ENCODE data around the gene CAVIN4. TPM values are rescaled to one million over a fixed set of nuclear protein-coding genes. Genes with fewer than 3 reads are reported as not detected.

The CAVIN4 gene
- total RNA-seq, 1 experiment from 2014 or later = 0.95 TPM

DNA sequence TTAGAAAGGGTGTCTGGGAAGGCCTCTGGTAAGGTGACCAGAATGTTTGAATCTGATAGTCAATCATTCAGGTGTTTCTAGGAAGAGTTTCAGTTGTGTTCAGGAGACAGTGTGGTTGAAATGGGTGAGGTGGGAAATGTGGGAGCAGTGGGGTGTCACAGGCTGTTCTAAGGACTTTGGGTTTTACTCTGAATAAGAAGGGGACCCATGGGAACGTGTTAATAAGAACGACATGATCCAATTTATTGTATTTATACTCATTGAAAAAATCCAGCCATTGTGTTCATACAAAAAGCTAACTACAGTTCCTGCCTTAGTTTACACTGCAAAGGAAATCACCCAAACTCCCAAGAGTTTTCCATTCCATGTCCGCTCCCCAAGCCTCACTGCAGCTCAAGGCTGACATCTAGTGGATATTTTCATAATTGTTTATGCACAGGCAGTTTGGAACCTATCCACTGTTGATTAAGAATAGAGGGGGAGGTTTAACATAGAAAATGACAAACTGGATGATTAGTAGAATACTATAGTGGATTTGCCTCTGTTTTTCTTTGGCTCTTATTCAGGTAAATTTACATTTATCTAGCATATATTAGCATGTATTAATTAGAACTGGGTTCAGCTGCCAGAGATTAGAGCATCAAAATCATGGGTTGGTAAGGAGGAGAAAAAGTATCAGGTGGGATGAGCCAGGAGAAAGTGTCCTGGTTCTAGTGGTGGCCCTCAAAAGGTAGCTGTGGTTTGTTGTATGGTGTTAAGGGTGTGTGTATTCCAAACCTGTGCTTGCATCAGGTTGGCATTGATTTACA, 17.7 kb downstream of the CAVIN4 start:
- no peaks in the 10 kb centered on the region for H3K4me1 ChIP-seq (ENCODE audit: insufficient read depth, low read length)

DNA sequence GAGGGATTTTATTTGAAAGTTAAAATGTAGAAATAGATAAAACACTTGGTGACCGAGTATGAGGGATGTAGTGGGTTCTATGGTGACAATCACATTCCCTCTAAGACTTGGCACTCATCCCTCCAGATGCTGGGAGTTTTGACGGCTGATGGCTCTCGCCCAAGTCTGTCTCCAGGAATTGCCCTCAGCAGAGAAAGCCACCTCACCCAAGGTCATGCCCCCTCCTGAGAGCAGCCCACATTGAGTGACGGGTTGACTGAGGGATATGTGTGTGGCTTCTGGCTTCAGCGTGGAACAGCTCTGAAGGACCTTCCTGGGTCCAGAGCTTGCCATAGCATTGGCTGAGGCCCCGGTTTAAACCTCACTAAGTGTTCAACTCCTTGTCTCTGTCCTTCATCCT, 19.4 kb downstream of the CAVIN4 start:
- Histone ChIP-seq H4K20me1 (ENCODE audit: low read length) (no peaks in the 10 kb centered on the region), H3K9me2 (replicated peaks; ENCODE audit: low read length) (no peaks in the 10 kb centered on the region), H3K27ac (ENCODE audit: low read length) (no peak overlapping the region), H3K4me2 (ENCODE audit: low read length) (no peak overlapping the region), H3K4me3 (ENCODE audit: low read length) (no peak overlapping the region), H3K9ac (ENCODE audit: low read length) (no peak overlapping the region), H3K27me3 (ENCODE audit: low read length) (no peaks in the 10 kb centered on the region), H3K79me2 (ENCODE audit: low read length) (no peaks in the 10 kb centered on the region), H3K36me3 (ENCODE audit: low read depth, low read length) (no peaks in the 10 kb centered on the region), H3F3A (ENCODE audit: low read length, unreplicated experiment) (no peaks in the 10 kb centered on the region), H3K9me3 (ENCODE audit: low read length) (no peaks in the 10 kb centered on the region), H3K4me1 (ENCODE audit: insufficient read depth, low read length) (no peaks in the 10 kb centered on the region), H2AFZ (ENCODE audit: low read length) (no peak overlapping the region)
- DNase-seq (no peak), ATAC-seq (no peak)
- ChIA-PET CTCF (no interaction called here), POLR2A (ENCODE audit: unreplicated experiment) (interaction anchor here (0.6 kb wide), 2 partner anchors 119 to 183 kb away, joined by 3 to 4 read pairs; no protein-coding TSS in a partner anchor)
- intact Hi-C loops (cut with micrococcal nuclease) = loop anchor here (5.0 to 10.0 kb wide), 3 partner anchors 170 to 270 kb away; partner anchors contain the start of genes MSANTD3 and TEX10
- TF ChIP-seq EZH2 (IDR thresholded peaks at IDR 0.05; ENCODE audit: low read length, unreplicated experiment) (no peak), EZH2phosphoT487 (IDR thresholded peaks at IDR 0.05; ENCODE audit: borderline replicate concordance, low read length) (no peak)
- TF ChIP-seq, protein P1, sequence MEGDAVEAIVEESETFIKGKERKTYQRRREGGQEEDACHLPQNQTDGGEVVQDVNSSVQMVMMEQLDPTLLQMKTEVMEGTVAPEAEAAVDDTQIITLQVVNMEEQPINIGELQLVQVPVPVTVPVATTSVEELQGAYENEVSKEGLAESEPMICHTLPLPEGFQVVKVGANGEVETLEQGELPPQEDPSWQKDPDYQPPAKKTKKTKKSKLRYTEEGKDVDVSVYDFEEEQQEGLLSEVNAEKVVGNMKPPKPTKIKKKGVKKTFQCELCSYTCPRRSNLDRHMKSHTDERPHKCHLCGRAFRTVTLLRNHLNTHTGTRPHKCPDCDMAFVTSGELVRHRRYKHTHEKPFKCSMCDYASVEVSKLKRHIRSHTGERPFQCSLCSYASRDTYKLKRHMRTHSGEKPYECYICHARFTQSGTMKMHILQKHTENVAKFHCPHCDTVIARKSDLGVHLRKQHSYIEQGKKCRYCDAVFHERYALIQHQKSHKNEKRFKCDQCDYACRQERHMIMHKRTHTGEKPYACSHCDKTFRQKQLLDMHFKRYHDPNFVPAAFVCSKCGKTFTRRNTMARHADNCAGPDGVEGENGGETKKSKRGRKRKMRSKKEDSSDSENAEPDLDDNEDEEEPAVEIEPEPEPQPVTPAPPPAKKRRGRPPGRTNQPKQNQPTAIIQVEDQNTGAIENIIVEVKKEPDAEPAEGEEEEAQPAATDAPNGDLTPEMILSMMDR (conservative IDR thresholded peaks at IDR 0.05; ENCODE audit: low read depth, low read length) = no peak
- no TSS peak for BruUV-seq (replicated peaks)

More for the DNA sequence above, 17.7 kb downstream of the CAVIN4 start:
- no peak overlapping the region for H3K4me2 ChIP-seq (ENCODE audit: low read length)
- ATAC-seq (peak; percentile 35), DNase-seq (peak; percentile 82)
- no peaks in the 10 kb centered on the region for H3K79me2 ChIP-seq (ENCODE audit: low read length)
- H3K9me2 ChIP-seq (replicated peaks; ENCODE audit: low read length) = no peaks in the 10 kb centered on the region
- H3K27me3 ChIP-seq (ENCODE audit: low read length) = no peaks in the 10 kb centered on the region
- H3K9me3 ChIP-seq (ENCODE audit: low read length) = no peaks in the 10 kb centered on the region
- TF ChIP-seq EZH2phosphoT487 (IDR thresholded peaks at IDR 0.05; ENCODE audit: borderline replicate concordance, low read length) = no peak
- TF ChIP-seq, protein P1 (conservative IDR thresholded peaks at IDR 0.05; ENCODE audit: low read depth, low read length) = peak; percentile 86
- no peak overlapping the region for H3K27ac ChIP-seq (ENCODE audit: low read length)
- no TSS peak for BruUV-seq (replicated peaks)
- no peak overlapping the region for H2AFZ ChIP-seq (ENCODE audit: low read length)
- H4K20me1 ChIP-seq (ENCODE audit: low read length) = no peaks in the 10 kb centered on the region
- no peaks in the 10 kb centered on the region for H3K36me3 ChIP-seq (ENCODE audit: low read depth, low read length)
- POLR2A ChIA-PET (ENCODE audit: unreplicated experiment) = no interaction called here
- CTCF ChIA-PET = interaction anchor here (1.0 kb wide), 1 partner anchor 90 kb away, joined by 3 read pairs; no protein-coding TSS in a partner anchor
- intact Hi-C loops (cut with micrococcal nuclease) = loop anchor here (1.0 to 10.0 kb wide), 4 partner anchors 90 to 268 kb away; partner anchors contain the start of genes MSANTD3 and TEX10
- H3K9ac ChIP-seq (ENCODE audit: low read length) = no peak overlapping the region
- H3F3A ChIP-seq (ENCODE audit: low read length, unreplicated experiment) = no peaks in the 10 kb centered on the region
- H3K4me3 ChIP-seq (ENCODE audit: low read length) = no peak overlapping the region
